Natural killer cell (primary cell): ENCODE results near the gene PRDM16. TPM values are rescaled to one million over a fixed set of nuclear protein-coding genes. Genes with fewer than 3 reads are reported as not detected.

Source experiments
- ATAC-seq, 3 donors: fragments of 150-1000 bp in 2 of 3; fragments of 200-7000 bp in 1 of 3; cut with Tn5 transposase; 1 replicate in 1 of 3; 2 replicates in 2 of 3; pipeline ENCODE4 v1.10.0; 2021; ENCODE audit warnings: mild to moderate bottlenecking in 2 of 3, moderate library complexity in 2 of 3
- DNase-seq, 2 donors: peaks; one replicate each; pipeline versions ENCODE4 v3.0.0 to v3.0.0-alpha.2; 2013 to 2021; ENCODE audit warnings: mixed read lengths in 1 of 2
- H3K27ac ChIP-seq: one replicate; pipeline ENCODE4 v1.5.1; 2013; ENCODE audit warnings: mild to moderate bottlenecking, low read length
- H3K27me3 ChIP-seq: one replicate; pipeline ENCODE4 v1.6.1; 2013; ENCODE audit warnings: low read length; ENCODE audit not compliant: control insufficient read depth, insufficient read depth
- H3K36me3 ChIP-seq: one replicate; pipeline ENCODE4 v1.6.1; 2013; ENCODE audit warnings: low read length; ENCODE audit not compliant: control insufficient read depth, insufficient read depth
- H3K4me1 ChIP-seq: one replicate; pipeline ENCODE4 v1.6.1; 2013; ENCODE audit warnings: low read length; ENCODE audit not compliant: control insufficient read depth, insufficient read depth
- H3K4me3 ChIP-seq: one replicate; pipeline ENCODE4 v1.5.1; 2013; ENCODE audit warnings: low read length
- H3K9me3 ChIP-seq: one replicate; pipeline ENCODE4 v1.6.1; 2013; ENCODE audit warnings: low read length; ENCODE audit not compliant: control insufficient read depth, insufficient read depth
- H3K27ac Mint-ChIP-seq, 2 donors: one replicate each; pipeline ENCODE4 v1.8.0; 2022; ENCODE audit warnings: mild to moderate bottlenecking in 2 of 2, mixed read lengths in 2 of 2, moderate library complexity in 1 of 2
- H3K27me3 Mint-ChIP-seq, 2 donors: one replicate each; pipeline ENCODE4 v1.8.0; 2022; ENCODE audit warnings: low read depth in 2 of 2, mixed read lengths in 2 of 2
- H3K36me3 Mint-ChIP-seq: one replicate; pipeline ENCODE4 v1.8.0; 2022; ENCODE audit warnings: mixed read lengths
- H3K4me1 Mint-ChIP-seq, 2 donors: one replicate each; pipeline ENCODE4 v1.8.0; 2022; ENCODE audit warnings: mixed read lengths in 2 of 2
- H3K4me3 Mint-ChIP-seq: one replicate; pipeline ENCODE4 v1.8.0; 2022; ENCODE audit warnings: mild to moderate bottlenecking, moderate library complexity, mixed read lengths
- H3K9me3 Mint-ChIP-seq, 2 donors: one replicate each; pipeline ENCODE4 v1.8.0; 2022; ENCODE audit warnings: mixed read lengths in 2 of 2
- WGBS: methylation state at CpG from one replicate; pipeline ENCODE4 v1.1.7; 2013; ENCODE audit warnings: missing lambda C conversion rate; ENCODE audit not compliant: insufficient coverage; 5-methylcytosine and 5-hydroxymethylcytosine counted together
- intact Hi-C: fragments of 100-400 bp; cut with micrococcal nuclease; formaldehyde crosslinking; loops from one replicate; pipeline ENCODE4 v1.14.2; 2022
- total RNA-seq, 4 donors: library from RNA; stranded (reverse); fragments of 120-200 nt in 1 of 4; gene quantifications; one replicate each; pipeline versions ENCODE4 v1.2.3 to v1.2.4, GENCODE V29; 2013 to 2022
- TF ChIP-seq, protein P1 (sequence below): fragments of 200-600 bp; IDR thresholded peaks from one replicate; pipeline ENCODE4 v1.8.0; 2022; ENCODE audit warnings: antibody characterized with exemption

Gene PRDM16
- total RNA-seq, 3 donors from 2014 or later (not counting 1 experiment from before 2014, with no cell fraction given), result 0.25 to 0.64 TPM; not detected in 1

DNA sequence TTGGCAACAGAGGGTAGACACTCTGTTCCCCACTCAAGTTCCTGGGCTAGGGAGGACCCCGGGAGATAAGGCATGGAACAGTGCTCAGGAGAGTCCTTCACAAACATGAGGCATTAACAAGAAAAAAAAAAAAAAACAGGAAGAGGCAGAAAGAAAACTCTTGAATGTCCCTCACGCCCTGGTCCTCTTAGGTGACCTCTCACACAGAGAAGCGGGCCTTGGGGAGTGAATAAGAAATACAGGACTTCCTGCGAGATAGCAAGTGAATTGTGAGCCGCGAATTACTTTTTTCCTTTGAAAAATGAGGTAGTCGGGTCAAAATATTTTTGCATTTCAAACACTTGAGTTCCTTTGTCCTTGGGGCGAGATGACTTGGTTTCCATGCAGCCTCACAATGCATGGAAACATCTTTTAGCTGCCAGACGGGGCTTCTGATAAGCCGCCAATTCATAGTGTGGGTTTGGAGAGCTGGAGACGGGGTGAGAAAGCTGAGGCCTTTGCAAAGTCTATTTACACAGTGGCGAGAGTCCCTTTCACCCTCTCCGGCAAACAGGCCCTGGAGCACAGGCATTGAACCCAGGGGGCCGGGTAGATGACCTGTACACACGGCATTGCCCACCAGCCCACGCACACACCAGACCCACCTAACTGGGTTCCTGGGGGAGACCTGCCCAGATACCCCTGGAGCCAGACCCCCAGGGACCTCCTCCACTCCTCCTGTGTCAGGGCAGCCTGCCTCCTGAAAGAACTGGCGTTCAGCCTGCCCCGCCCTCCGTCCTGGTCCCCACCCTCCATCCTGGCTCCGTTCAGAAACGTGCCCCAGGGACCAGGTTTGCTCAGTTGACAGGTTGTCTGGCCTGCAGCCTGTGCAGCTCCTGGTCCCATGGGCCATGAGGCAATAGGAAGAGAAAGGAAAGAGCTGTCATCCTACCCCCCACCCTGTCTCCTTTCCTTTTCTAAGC is 192.3 kb downstream of the PRDM16 start:
- Histone ChIP-seq H3K36me3 (no peaks in the 10 kb centered on the region), H3K27ac (no peak overlapping the region), H3K4me3 (no peak overlapping the region), H3K27me3 (no peaks in the 10 kb centered on the region), H3K4me1 (no peaks in the 10 kb centered on the region), H3K9me3 (no peaks in the 10 kb centered on the region)
- H3K4me1 Mint-ChIP-seq, result peaks cover 0 to 6% of the 10 kb centered on the region in 2 donors
- H3K36me3 Mint-ChIP-seq, result no peaks in the 10 kb centered on the region
- no peak overlapping the region for H3K4me3 Mint-ChIP-seq
- 86% methylated on average over 21 of the region's 21 CpGs for WGBS
- H3K27ac Mint-ChIP-seq, result no peak overlapping the region
- DNase-seq (no peak), ATAC-seq (no peak)
- TF ChIP-seq, protein P1, sequence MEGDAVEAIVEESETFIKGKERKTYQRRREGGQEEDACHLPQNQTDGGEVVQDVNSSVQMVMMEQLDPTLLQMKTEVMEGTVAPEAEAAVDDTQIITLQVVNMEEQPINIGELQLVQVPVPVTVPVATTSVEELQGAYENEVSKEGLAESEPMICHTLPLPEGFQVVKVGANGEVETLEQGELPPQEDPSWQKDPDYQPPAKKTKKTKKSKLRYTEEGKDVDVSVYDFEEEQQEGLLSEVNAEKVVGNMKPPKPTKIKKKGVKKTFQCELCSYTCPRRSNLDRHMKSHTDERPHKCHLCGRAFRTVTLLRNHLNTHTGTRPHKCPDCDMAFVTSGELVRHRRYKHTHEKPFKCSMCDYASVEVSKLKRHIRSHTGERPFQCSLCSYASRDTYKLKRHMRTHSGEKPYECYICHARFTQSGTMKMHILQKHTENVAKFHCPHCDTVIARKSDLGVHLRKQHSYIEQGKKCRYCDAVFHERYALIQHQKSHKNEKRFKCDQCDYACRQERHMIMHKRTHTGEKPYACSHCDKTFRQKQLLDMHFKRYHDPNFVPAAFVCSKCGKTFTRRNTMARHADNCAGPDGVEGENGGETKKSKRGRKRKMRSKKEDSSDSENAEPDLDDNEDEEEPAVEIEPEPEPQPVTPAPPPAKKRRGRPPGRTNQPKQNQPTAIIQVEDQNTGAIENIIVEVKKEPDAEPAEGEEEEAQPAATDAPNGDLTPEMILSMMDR, result no peak
- peaks cover 4% of the 10 kb centered on the region in 2 donors for H3K9me3 Mint-ChIP-seq
- intact Hi-C loops, result no loop called here
- H3K27me3 Mint-ChIP-seq, result no peaks in the 10 kb centered on the region

DNA sequence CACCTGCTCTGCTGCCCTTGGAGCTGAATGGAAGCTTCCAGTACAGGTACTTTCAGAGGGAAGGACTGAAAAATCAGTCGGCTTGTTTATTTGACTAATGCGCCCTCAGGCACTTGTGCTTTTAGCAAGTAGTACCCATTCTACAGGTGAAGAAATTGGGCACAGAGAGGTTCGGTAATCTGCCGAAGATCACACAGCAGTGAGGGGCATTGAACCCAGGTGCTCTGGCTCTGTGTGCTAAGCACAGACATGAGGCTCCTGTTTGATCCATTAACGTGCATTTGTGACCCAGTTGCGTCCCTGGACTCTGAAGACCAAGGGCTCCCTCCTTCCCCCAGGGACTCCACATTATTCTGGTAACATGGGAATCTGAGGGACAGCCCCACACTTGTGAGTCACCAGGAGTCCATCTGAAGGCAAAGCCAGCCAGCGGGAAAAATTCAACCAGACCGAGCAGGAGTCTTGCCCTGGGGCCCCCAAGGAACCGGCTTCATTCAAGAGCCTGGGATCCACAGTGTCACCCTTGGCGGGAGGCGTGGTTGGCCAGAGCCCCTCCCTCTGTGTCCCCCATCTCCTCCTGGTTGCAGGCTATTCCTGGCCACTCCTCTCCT is 193.1 kb downstream of the PRDM16 start:
- no peak for ATAC-seq
- Histone ChIP-seq H3K9me3 (no peaks in the 10 kb centered on the region), H3K27me3 (no peaks in the 10 kb centered on the region), H3K4me1 (no peaks in the 10 kb centered on the region), H3K36me3 (no peaks in the 10 kb centered on the region), H3K4me3 (no peak overlapping the region), H3K27ac (no peak overlapping the region)
- H3K9me3 Mint-ChIP-seq, result peaks cover 4% of the 10 kb centered on the region in 2 donors
- intact Hi-C loops, result no loop called here
- H3K27me3 Mint-ChIP-seq, result no peaks in the 10 kb centered on the region
- H3K27ac Mint-ChIP-seq, result no peak overlapping the region
- WGBS, result 94% methylated on average over 11 of the region's 11 CpGs
- DNase-seq, result no peak
- peaks cover 0 to 6% of the 10 kb centered on the region in 2 donors for H3K4me1 Mint-ChIP-seq
- no peaks in the 10 kb centered on the region for H3K36me3 Mint-ChIP-seq
- H3K4me3 Mint-ChIP-seq, result no peak overlapping the region
- TF ChIP-seq, protein P1, result no peak

DNA sequence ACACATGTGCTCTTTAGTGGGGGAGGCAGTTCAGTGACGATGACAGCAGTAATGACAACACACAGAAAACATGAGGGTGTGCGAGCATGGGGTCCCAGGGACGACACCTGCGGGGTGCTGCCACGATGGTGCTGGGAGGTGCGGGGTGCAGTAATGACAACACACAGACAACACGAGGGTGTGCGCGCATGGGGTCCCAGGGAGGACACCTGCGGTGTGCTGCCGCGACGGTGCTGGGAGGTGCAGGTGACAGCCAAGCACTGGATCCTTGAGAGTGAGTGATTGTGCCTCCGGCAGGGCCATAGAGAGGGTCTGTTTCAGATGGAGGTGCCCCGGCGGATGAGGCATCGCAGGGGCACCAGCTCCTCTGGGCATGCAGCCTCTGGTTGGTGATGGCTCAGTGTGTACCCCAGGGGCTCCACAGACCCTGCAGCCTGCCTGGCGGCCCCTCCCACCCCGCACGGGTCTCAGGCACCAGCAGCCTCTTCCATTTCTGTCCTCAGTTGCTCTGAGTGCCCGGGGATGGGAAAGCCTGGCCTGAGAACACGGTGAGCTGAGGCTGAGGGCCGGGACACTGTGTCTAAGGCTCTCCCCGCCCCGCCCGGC is 193.8 kb downstream of the PRDM16 start:
- Mint-ChIP-seq H3K4me3 (no peak overlapping the region), H3K9me3 (peaks cover 4% of the 10 kb centered on the region in 2 donors), H3K27ac (no peak overlapping the region), H3K4me1 (peaks cover 0 to 6% of the 10 kb centered on the region in 2 donors), H3K36me3 (no peaks in the 10 kb centered on the region), H3K27me3 (no peaks in the 10 kb centered on the region)
- no peaks in the 10 kb centered on the region for H3K9me3 ChIP-seq
- WGBS, result 91% methylated on average over 26 of the region's 26 CpGs
- no peak overlapping the region for H3K4me3 ChIP-seq
- no peaks in the 10 kb centered on the region for H3K4me1 ChIP-seq
- H3K27me3 ChIP-seq, result no peaks in the 10 kb centered on the region
- no peak overlapping the region for H3K27ac ChIP-seq
- intact Hi-C loops, result no loop called here
- no peak for ATAC-seq
- no peak for DNase-seq
- TF ChIP-seq, protein P1, result no peak
- no peaks in the 10 kb centered on the region for H3K36me3 ChIP-seq
